ENCODE data around the gene DDX25.

DDX25 gene

GRCh38 chr11:125890447-125891100, 13.7 kb upstream of the DDX25 start:
- ChIA-PET POLR2A (ENCODE audit: low non-redundant PET) (no interaction called here), CTCF (no interaction called here)
- DNase-seq (ENCODE audit: low spot score), result no peak
- TF ChIP-seq, protein P1, sequence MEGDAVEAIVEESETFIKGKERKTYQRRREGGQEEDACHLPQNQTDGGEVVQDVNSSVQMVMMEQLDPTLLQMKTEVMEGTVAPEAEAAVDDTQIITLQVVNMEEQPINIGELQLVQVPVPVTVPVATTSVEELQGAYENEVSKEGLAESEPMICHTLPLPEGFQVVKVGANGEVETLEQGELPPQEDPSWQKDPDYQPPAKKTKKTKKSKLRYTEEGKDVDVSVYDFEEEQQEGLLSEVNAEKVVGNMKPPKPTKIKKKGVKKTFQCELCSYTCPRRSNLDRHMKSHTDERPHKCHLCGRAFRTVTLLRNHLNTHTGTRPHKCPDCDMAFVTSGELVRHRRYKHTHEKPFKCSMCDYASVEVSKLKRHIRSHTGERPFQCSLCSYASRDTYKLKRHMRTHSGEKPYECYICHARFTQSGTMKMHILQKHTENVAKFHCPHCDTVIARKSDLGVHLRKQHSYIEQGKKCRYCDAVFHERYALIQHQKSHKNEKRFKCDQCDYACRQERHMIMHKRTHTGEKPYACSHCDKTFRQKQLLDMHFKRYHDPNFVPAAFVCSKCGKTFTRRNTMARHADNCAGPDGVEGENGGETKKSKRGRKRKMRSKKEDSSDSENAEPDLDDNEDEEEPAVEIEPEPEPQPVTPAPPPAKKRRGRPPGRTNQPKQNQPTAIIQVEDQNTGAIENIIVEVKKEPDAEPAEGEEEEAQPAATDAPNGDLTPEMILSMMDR (conservative IDR thresholded peaks at IDR 0.05; ENCODE audit: low read depth), result no peak
- no peak overlapping the region for H3K27ac ChIP-seq

DNA sequence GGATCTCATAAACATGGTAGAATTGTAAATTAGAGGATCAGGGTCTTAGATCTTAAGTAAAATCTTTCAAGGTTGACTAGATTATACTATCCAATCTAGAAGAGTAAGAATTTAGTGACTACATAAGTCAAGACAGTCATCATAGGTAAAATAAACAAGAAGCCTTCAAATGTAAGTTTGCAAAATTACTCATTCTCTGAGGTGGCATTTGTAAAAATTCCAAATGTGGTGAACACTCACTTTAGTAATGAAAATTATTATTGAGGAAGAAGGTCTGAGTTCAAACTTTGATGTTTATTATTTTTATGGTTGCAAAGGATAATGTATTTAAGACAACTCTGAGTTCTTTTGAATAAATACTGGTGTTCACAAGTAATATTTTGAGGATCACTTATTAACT, 12.2 kb upstream of the DDX25 start:
- TF ChIP-seq, protein P1 (conservative IDR thresholded peaks at IDR 0.05; ENCODE audit: low read depth), result no peak
- ChIA-PET POLR2A (ENCODE audit: low non-redundant PET) (interaction anchor here (0.6 kb wide), 1 partner anchor 431 kb away, joined by 4 read pairs; no protein-coding TSS in a partner anchor), CTCF (no interaction called here)
- no peak overlapping the region for H3K27ac ChIP-seq
- no peak for DNase-seq (ENCODE audit: low spot score)

GRCh38 chr11:125892994-125893393, 11.3 kb upstream of the DDX25 start:
- TF ChIP-seq, protein P1 (conservative IDR thresholded peaks at IDR 0.05; ENCODE audit: low read depth), result no peak
- CTCF ChIA-PET, result no interaction called here
- POLR2A ChIA-PET (ENCODE audit: low non-redundant PET), result interaction anchor here (0.6 kb wide), 1 partner anchor 430 kb away, joined by 4 read pairs; no protein-coding TSS in a partner anchor
- DNase-seq (ENCODE audit: low spot score), result no peak
- no peak overlapping the region for H3K27ac ChIP-seq

- H3K27ac ChIP-seq, result no peak overlapping the region
- DNase-seq (ENCODE audit: low spot score), result no peak
- TF ChIP-seq, protein P1 (conservative IDR thresholded peaks at IDR 0.05; ENCODE audit: low read depth), result no peak
- CTCF ChIA-PET, result no interaction called here
- POLR2A ChIA-PET (ENCODE audit: low non-redundant PET), result no interaction called here
Measured at GRCh38 chr11:125901872-125902271, 2.4 kb upstream of the DDX25 start.

GRCh38 chr11:125902277-125902926, 1.9 kb upstream of the DDX25 start:
- peak; percentile 4 for DNase-seq (ENCODE audit: low spot score)
- H3K27ac ChIP-seq, result peak overlapping the region; percentile 50; the same call in 1 of the 2 replicates

More at GRCh38 chr11:125902277-125902926, 1.9 kb upstream of the DDX25 start:
- TF ChIP-seq, protein P1 (conservative IDR thresholded peaks at IDR 0.05; ENCODE audit: low read depth), result no peak
- CTCF ChIA-PET, result interaction anchor here (0.8 kb wide), 1 partner anchor 21 kb away, joined by 4 read pairs; no protein-coding TSS in a partner anchor
- POLR2A ChIA-PET (ENCODE audit: low non-redundant PET), result interaction anchor here (0.9 to 1.3 kb wide), 2 partner anchors 15 to 310 kb away, joined by 4 read pairs; partner anchors contain the start of genes FAM118B and HYLS1

All from RWPE1 (cell line).